ENCODE measurements around the gene B4GALNT1. TPM values are rescaled to one million over a fixed set of nuclear protein-coding genes. Genes with fewer than 3 reads are reported as not detected.

The B4GALNT1 gene
- total and polyA plus RNA-seq, 2 of the 13 experiments (the other 11 are each of a cell fraction or from before 2014, with no cell fraction given) = 4.5 to 5.4 TPM

- TF ChIP-seq ZNF710 (CRISPR knock-in tag; IDR thresholded peaks at IDR 0.05; ENCODE audit: borderline replicate concordance) (0 out of 2 replicates have a peak, but pooled peaks have one; percentile 11), HNRNPUL1 (IDR thresholded peaks at IDR 0.05; ENCODE audit: low read depth, low read length) (no peak), ZNF362 (CRISPR knock-in tag; IDR thresholded peaks at IDR 0.05; ENCODE audit: borderline replicate concordance) (no peak), SYNCRIP (IDR thresholded peaks at IDR 0.05; ENCODE audit: insufficient read depth, low read depth, low read length) (no peak)
Observed at GRCh38 chr12:57632073-57632957, 686 bp downstream of the B4GALNT1 start (continued).

- FAIRE-seq = no peak
- Histone ChIP-seq H2AFZ (ENCODE audit: low read length) (no peak overlapping the region), H3K4me2 (ENCODE audit: low read depth, low read length) (peak overlapping the region; percentile 87), H3K9me3 (ENCODE audit: low read length) (no peaks in the 10 kb centered on the region), H3K4me3 (replicated peaks in 1 of 3; ENCODE audit: insufficient read depth in 1 of 3, low read depth in 2 of 3, low read length in 3 of 3) (peak overlapping the region in 2 of 3 experiments; percentile 68 to 77; a peak in 3 of 6 replicates), H3K4me1 (ENCODE audit: insufficient read depth, low read length) (peaks cover 22% of the 10 kb centered on the region), H3K79me2 (ENCODE audit: insufficient read depth, low read length) (no peaks in the 10 kb centered on the region), H3K27me3 (ENCODE audit: control insufficient read depth in 1 of 2, insufficient read depth in 2 of 2, low read length in 2 of 2) (no peaks in the 10 kb centered on the region; a peak in 1 of 5 replicates), H4K20me1 (ENCODE audit: insufficient read depth, low read length) (no peaks in the 10 kb centered on the region), H3K36me3 (replicated peaks in 1 of 2; ENCODE audit: control insufficient read depth in 1 of 2, insufficient read depth in 2 of 2, low read length in 2 of 2) (0 out of 5 replicates have a peak, but pooled peaks cover 0 to 3% of the 10 kb centered on the region in 2 experiments), H3K9ac (ENCODE audit: insufficient read depth, low read depth, low read length) (0 out of 2 replicates have a peak overlapping the region, but pooled peaks have one; percentile 34), H3K27ac (ENCODE audit: extremely low read length, insufficient read depth, low read length) (no peak overlapping the region)
- intact Hi-C loops (cut with micrococcal nuclease; ENCODE audit: unreplicated experiment) (loop anchor here (2.0 kb wide), 2 partner anchors 41 to 61 kb away; partner anchors contain the start of gene PIP4K2C), in situ Hi-C loops (cut with HindIII; ENCODE audit: extremely low pct_ligation_motif_present, low pct_unique_long_range_greater_than_20kb) (no loop called here)
- POLR2A ChIA-PET = interaction anchor here (0.9 kb wide), 1 partner anchor 135 kb away, joined by 3 read pairs; no protein-coding TSS in a partner anchor
- no peak for DNase-seq (ENCODE audit: low spot score)
- CTCF ChIA-PET (ENCODE audit: low intra/inter-chr PET ratio, low total read pairs) = interaction anchor here (2.0 kb wide), 1 partner anchor 62 kb away, joined by 6 read pairs; the partner anchor contains the start of gene OS9
- no peak for ATAC-seq
- no peak for TF ChIP-seq ZBTB26 (CRISPR knock-in tag; IDR thresholded peaks at IDR 0.05; ENCODE audit: borderline replicate concordance)
- TF ChIP-seq SRSF1 (optimal IDR thresholded peaks at IDR 0.05; ENCODE audit: low read depth, low read length) = peak; percentile 22
- 88% methylated on average over 26 of the region's 26 CpGs for WGBS (ENCODE audit: low lambda C conversion rate)
- no TSS peak for BruUV-seq (replicated peaks)
Observed at GRCh38 chr12:57631566-57632072, 1.4 kb downstream of the B4GALNT1 start.
